OCI-LY1 (cell line): ENCODE measurements around the gene SOD2.

Experiments used
- EZH2 ChIP-seq: fragments of 200-600 bp; sonication (generic), shearing (Covaris generic); IDR thresholded peaks from 2 replicates; pipeline ENCODE4 v1.8.0; 2017; ENCODE audit warnings: borderline replicate concordance, mixed run types, mild to moderate bottlenecking, antibody characterized with exemption, low read length, moderate library complexity, mixed read lengths
- TF ChIP-seq, protein P1 (sequence below): fragments of 200-600 bp; sonication (generic), shearing (Covaris generic); IDR thresholded peaks from 2 replicates; pipeline ENCODE4 v1.5.1; 2017; ENCODE audit warnings: mild to moderate bottlenecking, antibody characterized with exemption, low read length, moderate library complexity, mixed read lengths

GRCh38 chr6:159689001-159689400, 4.0 kb downstream of the SOD2 start:
- TF ChIP-seq, protein P1, sequence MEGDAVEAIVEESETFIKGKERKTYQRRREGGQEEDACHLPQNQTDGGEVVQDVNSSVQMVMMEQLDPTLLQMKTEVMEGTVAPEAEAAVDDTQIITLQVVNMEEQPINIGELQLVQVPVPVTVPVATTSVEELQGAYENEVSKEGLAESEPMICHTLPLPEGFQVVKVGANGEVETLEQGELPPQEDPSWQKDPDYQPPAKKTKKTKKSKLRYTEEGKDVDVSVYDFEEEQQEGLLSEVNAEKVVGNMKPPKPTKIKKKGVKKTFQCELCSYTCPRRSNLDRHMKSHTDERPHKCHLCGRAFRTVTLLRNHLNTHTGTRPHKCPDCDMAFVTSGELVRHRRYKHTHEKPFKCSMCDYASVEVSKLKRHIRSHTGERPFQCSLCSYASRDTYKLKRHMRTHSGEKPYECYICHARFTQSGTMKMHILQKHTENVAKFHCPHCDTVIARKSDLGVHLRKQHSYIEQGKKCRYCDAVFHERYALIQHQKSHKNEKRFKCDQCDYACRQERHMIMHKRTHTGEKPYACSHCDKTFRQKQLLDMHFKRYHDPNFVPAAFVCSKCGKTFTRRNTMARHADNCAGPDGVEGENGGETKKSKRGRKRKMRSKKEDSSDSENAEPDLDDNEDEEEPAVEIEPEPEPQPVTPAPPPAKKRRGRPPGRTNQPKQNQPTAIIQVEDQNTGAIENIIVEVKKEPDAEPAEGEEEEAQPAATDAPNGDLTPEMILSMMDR, result no peak
- no peak for TF ChIP-seq EZH2
